ENCODE data around the gene PCDH1.

DNA sequence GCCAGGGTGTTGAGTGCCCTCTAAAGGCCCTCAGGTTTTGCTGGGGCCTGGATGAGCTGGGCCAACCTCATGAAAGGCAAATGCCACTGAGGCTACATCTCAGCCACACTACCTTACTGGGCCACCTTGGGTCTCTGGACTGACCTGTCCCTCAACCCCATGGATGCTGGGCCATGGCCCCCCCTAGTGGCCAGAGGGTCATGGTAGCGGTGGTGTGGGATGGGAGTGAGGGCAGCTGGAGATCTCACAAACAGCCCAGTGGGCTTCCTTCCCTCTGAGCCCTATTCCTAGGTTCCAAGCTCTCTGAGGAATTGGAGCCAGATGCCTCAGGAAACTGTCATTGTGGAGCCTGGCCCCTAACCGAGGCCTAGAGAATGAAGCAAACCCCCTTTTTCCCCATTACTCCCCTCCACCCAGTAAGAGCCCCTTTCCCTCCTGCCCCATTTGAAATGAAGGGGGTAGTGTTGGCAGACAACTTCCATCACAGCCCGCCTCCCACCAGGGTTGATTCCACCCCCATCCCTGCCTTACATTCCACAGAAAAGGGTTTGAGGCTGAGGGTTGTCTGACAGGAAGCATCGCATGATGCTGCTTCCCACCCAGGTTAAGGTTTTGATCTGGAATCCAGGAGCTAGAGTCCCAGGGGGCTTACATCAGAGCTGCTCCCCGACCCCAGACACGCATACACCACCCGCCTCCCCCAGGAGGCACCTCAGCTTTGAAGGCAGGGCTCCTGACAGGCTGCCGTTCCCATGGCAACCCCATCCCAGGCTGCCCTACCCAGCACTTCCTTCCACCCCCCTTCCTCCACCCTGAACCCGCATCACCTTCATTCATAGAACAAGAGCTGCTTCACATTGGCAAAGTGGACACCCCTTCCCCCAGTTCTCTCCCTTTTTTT lies 63.9 kb downstream of the PCDH1 start:
- TF ChIP-seq, protein P1, sequence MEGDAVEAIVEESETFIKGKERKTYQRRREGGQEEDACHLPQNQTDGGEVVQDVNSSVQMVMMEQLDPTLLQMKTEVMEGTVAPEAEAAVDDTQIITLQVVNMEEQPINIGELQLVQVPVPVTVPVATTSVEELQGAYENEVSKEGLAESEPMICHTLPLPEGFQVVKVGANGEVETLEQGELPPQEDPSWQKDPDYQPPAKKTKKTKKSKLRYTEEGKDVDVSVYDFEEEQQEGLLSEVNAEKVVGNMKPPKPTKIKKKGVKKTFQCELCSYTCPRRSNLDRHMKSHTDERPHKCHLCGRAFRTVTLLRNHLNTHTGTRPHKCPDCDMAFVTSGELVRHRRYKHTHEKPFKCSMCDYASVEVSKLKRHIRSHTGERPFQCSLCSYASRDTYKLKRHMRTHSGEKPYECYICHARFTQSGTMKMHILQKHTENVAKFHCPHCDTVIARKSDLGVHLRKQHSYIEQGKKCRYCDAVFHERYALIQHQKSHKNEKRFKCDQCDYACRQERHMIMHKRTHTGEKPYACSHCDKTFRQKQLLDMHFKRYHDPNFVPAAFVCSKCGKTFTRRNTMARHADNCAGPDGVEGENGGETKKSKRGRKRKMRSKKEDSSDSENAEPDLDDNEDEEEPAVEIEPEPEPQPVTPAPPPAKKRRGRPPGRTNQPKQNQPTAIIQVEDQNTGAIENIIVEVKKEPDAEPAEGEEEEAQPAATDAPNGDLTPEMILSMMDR (IDR thresholded peaks at IDR 0.05; ENCODE audit: low read depth, low read length, poor library complexity, severe bottlenecking): peak; percentile 91
- no peak for TF ChIP-seq EZH2phosphoT487 (IDR thresholded peaks at IDR 0.05; ENCODE audit: borderline replicate concordance, low read length)

Measured in DOHH2 (cell line).